NCI-H1048 (cell line): Measurements from ENCODE around the gene RRH.
A peak's percentile ranks its signal among the peaks of the same experiment; 100 is the strongest.
"Not testable (repeated sequence)": the region's sequence is repeated elsewhere in the genome, so short reads cannot be mapped to it uniquely, and the experiment has no call there.

ENCODE experiments used
- DNase-seq: peaks from one replicate; lab custom pipeline; 2025; lab: John Stamatoyannopoulos, UW

RRH gene, protein sequence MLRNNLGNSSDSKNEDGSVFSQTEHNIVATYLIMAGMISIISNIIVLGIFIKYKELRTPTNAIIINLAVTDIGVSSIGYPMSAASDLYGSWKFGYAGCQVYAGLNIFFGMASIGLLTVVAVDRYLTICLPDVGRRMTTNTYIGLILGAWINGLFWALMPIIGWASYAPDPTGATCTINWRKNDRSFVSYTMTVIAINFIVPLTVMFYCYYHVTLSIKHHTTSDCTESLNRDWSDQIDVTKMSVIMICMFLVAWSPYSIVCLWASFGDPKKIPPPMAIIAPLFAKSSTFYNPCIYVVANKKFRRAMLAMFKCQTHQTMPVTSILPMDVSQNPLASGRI

DNA sequence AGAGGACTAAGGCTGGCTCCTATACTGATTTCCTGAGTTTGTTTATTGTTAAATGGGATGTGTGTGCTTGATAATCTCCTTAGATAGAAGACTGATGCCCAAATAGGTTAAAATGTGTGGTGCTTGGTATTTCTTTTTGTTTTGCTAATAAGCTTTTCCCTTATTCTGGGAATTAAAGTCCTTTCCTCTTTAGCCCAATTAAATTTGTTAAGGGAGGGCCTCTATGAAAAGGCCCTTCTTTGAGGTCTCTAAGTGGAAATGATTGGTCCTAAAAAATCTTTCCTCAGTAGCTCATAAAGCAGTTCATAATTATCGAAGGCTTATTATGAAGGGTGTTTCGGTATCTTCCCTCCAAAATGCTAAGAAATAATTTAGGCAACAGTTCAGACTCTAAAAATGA is at the start of gene RRH:
Gene RRH (plus strand): TSS at position 301 of the 400 bp plus-strand sequence. CDS start 56 bp downstream, at position 357.
- no peak for DNase-seq

DNA sequence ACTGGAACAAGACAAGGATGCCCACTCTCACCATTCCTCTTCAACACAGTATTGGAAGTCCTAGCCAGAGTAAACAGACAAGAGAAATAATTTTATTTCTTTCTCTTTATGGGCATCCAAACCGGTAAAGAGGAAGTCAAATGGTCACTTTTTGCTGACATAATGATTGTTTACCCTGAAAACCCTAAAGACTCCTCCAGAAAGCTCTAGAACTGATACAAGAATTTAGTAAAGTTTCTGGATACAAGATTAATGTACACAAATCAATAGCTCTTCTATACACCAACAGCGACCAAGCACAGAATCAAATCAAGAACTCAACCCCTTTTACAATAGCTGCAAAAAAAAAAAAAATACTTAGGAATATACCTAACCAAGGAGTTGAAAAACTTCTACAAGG is 45.7 kb upstream of the RRH start:
- not testable (repeated sequence) for DNase-seq

DNA sequence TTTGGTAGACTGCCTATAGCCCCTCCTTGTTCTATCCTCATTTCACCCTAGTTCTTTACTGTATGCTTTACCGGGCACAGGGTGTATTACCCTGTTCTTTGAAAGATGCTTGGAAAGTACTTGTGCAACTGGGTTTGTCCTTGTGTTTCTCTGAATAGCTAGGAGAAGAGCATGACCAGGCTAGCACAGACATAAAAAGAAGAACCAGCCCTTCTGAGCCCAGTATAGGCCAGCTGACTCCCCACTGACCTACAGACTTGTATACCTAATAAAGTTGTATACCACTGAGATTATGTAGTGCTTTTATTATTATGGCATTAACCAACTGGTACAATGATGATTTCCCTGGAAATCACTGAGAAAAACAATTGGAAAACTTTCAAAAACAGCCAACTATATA is 40.9 kb upstream of the RRH start:
- no peak for DNase-seq

DNA sequence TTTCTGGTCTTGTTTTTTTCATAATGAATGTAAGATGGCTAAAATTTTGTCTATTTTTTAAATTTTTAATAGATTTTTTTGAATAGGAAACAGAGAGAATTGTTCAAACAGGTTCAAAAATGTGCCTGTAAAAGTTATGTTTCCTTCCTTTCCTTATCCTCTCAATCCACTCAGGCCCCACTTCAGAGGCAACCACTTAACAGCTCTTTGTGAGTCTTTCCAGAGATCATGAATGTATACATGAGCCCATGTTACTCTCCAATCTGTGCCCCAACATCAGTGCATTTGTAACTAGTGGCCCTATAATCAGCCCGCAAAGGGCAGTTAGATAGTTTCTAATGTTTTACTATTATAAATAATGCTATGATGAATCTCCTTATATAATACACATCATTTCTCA is 40.0 kb upstream of the RRH start:
- DNase-seq = no peak

DNA sequence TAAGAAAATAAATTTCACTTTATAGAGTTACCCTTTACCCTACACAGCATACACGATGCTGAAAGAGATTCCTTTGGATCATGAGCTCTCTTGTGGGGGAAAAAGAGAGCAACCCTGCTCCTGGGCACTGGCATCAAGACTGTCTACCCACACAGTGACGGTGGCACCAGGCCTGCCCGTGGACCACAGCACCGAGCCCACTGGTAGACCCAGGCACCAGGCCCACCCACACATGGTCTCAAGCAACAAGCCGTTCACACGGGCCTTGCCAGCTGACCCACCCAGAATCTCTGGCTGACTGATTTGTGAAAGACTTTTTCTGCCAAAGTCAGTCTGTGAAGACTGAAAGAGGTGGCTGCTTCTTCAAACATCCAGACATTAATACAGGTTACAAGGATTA is 32.7 kb upstream of the RRH start:
- DNase-seq = no peak

DNA sequence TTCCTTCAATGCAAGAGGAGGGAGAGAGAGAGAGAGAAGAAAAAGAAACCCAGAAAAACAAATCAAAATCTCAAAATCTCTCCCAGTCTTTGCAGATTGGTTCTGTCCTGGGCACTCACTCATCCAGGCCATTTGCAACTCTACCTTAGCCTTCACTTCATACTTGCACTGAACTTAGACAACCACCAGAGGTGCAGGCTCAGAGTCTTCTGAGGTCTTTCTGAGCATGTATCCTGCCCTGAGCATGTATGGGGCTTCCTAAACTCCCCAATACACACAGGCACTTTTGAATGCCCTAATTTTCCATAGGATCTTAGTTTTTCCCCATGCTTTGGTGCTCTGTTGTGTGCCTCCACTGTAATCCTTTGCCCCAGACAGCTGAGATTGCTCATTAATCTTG is 28.9 kb upstream of the RRH start:
- no peak for DNase-seq

DNA sequence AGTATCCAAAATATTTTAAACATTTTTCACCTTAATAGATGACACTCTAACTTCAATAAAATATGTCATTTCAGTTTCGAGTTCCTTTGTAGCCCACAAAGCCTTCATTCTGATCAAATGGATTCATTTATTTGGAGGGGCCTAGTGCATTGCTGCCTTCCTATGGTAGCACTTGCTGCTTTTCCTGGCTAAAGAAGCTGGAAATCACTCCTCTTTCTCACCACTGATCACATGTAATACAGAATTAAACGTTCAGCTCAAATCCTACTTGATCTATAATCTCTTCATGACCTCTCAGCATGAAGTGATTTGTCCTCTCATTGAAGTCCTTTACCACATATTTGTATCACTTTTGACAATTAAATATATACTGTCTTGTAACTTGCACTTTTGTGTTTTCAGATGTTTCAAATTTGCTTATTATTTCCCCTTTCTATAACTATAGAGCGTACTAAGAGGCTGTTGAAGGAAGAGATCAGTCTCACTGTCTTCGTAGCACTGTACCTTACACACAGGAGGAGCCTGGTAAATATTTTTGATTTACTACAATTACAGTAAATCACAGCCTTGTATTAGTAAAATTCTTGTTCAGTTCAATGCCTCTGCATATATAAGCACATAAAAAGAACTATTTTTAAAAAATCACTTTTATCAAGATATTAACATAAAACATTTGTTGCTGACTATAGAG is 26.5 kb upstream of the RRH start:
- DNase-seq = no peak

DNA sequence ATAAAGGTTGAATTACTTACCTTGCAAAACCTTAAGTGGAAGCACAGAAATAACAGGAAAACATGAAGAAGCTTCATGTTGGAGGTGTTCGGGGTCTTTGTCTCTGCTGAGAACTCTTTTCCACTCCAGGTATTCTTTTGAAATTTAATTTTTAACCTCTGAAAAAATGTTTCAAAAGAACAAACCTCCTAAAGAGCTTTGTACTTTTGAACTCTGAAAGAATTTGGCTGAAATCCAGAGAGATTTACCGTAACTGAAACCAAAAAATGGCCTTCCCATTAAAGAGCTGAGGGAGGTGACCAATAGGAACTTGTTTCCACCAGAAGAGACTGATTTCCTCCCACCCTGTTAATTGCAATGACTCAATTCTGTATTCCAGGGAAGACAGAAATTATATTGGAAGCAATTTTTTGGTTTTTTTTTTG is 25.9 kb upstream of the RRH start, which contains the start of gene CFI:
Gene CFI (minus strand): TSS at position 105 of the 425 bp plus-strand sequence. CDS start 28 bp downstream, at position 77.
- no peak for DNase-seq

DNA sequence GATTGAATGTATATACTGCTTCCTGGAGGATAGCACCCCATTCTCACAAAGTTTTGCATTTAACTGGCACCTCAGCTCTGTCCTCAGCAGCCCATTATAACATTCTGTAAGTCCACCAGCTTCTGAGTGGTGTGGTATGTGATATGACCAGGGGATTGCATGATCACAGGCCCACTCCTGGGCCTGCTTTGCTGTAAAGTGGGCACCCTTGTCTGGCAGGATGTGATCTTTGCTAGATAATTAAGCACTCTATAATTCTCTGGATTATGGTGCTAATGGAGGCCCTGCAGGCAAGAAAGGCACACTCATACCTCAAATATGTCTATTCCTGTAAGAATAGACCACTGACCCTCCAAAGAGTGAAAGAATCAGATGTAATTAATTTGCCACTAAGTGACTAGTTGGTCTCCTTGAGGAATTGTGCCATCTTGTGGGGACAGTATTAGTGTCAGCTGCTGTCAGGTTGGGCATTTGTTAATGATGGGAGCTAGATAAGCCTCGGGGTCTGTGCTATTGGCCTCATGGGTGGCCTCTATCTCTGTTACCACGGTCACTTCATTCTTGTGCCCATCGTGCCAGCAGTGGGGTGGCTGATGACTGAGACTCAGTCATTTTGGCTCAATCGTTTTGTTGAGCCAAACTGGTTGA is 23.7 kb upstream of the RRH start:
- peak; percentile 6 for DNase-seq

DNA sequence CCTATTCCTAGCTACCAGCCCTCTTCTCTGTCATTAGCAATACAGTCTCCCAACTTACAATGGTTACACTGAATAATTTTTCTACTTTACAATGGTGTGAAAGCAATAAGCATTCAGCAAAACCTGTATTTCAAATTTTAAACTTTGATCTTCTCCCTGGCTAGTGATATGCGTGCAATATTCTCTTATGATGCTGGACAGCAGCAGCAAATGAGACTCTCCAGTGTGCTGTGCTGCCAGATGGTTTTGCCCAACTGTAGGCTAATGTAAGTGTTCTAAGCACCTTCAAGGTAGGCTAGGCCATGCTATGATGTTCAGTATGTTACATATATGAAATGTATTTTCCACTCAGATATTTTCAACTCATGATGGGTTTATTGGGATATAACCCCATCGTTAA is 18.1 kb upstream of the RRH start:
- DNase-seq = no peak

DNA sequence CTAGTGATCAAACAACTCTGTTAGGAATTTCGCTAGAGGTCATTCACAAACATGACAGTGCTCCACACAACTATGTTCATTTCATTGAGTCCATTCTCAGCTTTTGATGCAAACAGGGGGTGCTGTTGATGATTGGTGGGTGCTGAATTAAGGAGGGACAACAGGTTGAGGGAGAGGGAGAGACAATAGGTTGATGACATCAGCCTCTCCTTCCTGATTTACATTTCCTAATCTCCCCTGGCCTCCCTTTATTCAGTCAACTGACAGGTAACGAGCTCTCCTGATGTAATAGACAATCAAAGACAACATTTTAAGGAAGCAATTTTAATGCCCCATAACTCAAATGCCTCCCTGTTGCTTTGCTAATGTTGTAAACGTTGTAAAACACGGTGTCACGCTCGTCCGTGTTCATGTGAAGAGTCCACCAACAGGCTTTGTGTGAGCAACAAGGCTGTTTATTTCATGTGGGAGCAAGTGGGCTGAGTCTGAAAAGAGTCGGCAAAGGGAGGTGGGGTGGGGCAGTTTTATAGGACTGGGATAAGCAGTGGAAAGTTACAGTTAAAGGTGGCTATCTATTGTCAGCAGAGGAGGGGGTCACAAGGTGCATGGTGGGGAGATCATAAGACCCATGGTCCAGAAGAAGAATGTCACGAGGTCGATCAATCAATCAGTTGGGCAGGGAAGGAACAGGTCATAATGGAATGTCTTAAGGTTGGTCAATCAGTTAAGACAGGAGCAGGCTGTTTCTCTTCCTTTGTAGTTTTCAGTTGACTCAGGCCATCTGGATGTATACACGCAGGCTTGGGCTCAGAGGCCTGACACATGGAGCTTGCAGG is 17.0 kb upstream of the RRH start:
- no peak for DNase-seq

DNA sequence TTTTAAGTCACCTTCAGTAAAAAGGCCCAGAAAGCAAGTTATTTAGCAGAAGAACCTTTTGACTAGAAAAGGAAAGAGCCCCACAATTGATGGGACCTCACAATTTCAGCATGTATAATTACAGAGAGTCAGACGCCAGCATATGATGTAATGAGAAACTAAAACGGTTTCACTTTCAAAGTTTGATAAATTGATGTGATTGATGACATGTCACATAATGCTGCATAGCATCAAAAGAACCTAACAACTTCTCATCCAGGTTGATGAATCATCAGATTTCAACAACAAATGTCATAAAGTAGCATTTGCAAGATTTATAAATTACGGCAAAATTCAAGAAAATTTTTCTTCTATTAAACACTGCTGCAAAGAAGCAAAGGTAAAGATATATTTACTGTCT is 16.1 kb upstream of the RRH start:
- DNase-seq = no peak

DNA sequence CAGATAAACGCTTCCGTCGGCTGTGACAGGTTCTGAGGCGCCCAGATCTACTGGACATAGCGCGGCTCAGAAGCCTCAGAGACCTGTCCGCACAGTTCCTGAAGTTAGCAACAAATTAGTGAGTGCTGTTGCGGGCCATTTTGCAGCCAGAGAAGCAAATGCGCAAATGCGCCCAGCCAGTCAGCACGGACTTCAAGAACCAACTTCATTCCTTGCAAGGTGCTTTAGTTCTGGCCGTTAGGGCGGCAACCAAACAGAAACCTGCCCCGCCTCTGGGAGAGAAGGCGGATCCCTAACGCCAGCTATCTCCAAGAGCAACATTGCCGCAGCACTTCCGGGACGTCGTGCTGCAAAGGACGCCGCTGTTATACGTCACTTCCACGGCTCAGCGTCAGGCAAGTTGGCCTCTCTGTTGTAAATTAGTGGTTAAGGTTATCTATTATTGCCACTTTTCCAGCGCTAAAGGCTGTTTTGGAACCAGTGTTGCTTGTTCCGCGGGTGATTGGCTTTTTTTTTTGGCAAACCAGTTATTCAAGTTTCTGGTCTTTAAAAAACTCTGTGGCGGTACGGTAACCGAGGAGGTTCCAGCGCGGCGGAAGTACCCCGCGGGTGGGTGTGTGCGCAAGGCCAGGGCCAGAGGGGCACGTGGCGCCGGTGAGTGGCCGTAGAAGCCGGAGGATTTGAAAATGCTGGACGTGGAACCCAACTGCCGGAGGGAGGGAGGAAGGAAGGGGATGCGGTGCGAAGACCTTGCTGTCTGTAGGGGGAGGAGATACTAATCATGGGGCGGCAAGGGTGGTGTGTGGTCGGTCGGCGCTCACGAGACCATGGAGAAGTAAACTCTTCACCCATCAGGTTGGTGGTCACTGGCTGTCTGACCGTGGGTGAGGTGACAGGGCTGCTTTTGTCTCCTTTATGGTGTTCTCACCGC is 12.4 kb upstream of the RRH start, which contains the start of gene GAR1:
Gene GAR1 (plus strand): TSS at position 612 of the 931 bp plus-strand sequence. CDS start 403 bp downstream, outside the sequence.
- DNase-seq = peak; percentile 61

DNA sequence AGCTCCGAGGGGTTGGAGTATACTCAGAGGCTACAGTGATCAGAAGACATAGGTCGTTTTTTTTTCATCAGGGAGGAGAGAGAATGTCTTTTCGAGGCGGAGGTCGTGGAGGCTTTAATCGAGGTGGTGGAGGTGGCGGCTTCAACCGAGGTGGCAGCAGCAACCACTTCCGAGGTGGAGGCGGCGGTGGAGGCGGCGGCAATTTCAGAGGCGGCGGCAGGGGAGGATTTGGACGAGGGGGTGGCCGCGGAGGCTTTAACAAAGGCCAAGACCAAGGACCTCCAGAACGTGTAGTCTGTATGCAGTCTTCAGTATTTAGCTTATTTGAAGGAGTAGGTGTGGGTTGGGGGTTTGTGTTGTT is 11.7 kb upstream of the RRH start:
- no peak for DNase-seq

DNA sequence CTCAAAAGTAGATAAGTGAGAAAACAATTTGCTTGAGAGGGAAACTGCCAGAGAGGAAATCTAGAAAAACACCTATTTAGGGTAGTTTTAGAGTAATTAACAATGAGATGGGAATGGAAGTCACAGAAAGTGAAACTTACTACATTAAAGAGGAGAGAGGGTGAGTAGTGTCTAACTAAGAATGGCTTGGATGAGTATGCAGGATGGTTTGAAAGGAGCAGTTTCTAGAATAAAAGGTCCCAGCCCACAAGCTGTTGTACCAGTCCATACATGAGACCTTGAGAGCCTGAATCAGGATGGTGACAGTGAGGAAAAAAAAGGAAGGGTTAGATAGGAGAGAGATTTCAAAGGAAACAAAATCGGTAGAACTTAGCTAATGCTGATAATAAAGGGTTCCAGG is 10.9 kb upstream of the RRH start:
- no peak for DNase-seq

DNA sequence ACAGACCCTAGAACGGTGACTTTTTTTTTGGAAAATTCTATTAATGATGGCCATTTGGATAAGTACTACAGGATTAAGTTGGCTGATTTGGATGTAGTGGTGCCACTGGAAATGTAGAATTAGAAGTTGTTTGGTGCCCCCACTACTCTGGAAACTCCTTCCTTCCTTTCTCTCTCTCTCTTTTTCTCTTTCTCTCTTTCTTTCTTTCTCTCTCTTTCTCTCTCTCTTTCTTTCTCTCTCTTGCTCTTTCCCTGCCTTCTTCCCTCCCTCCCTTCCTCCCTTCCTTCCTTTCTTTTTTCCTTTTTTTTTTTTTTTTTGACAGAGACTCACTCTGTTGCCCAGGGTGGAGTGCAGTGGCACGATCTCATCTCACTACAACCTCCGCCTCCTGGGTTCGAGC is 9.5 kb upstream of the RRH start:
- no peak for DNase-seq

DNA sequence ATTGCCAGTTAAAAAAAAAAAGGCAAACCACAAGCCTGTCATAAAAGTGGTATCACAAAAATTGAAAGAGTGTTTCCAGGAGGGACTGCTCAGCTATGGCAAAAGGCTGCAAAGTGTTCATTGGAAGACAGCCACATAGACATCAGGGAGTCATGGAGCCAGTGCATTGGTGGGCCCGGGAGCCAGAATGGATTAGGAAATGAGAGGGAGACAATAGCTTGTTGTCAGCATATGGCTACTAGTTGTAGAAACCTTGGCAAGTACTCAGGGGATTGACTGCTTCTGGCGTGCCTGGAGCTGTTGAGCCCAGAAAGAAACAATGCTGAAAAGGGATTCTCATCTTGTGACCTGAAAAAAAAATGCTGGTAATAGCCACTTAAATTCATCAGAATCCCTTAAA is 7.2 kb upstream of the RRH start:
- DNase-seq = no peak

DNA sequence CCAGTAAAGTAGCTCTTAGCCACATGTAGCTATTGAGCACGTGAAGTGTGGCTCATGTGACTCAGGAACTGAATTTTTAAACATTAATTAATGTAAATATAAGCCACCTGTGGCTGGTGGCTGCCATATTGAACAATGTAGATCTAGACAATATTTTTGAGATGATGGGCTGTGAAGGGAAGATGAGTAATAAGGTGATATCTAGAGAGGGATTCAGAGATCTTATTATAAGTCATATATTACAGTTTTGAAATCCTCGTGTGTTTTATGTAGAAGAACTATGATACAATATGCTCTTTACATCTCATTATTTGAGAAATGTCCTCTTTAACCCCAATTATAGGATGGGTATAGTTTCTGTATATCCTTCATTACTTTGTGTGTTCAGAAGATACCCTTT is 6.6 kb upstream of the RRH start:
- DNase-seq = no peak

DNA sequence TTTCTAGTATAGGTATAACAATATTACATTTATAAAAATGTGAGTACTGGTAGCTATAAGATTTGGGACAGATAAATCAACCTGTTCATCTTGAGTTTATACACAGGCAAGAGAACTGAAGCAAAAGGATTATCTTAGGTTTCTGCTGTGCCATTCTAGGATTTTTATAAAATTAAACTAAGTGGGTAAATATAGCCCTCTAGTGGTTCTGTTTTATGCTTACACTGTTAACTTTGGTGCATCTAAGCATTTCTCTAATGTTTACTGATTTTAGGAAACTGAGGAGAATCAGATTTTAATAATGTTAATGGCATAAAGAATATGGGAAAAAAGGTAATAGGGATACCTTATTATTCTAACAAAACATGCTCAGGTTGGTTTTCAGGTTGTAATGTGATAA is 1.1 kb upstream of the RRH start:
- DNase-seq = no peak

DNA sequence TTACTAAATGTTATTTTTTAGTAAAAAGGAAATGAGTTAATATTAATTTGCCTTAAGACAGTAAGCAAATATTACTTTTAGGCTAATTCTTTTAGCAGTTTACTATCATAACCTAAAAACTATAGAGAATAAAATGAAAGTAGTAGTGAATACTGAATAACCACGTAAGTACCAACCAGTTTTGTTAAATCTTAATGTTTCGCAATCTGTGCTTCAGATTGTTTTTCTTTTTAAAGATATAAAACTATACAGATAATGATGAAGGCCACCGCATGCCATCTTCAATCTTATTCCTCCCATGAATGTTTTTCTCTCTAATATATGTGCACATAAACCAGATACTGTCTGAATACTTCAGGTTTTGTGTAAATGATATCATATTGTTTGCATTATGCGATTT is 6.0 kb downstream of the RRH start:
- DNase-seq = no peak

DNA sequence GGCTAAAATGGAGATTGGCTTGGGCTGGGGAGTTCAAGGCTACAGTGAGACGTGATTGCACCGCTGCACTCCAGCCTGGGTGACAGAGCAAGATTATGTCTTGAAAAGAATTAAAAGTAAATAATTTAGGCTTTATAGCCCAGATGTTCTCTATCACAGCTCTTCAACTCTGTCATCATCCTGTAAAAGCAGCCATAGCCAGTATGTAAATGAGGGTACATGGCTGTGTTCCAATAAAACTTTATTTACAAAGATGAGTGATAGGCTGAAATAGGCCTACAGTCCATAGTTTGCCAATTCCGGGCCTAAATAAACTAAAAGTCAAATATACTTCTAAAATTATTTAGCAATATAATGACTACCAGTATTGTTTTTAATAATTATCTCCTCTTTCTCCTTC is 9.2 kb downstream of the RRH start:
- no peak for DNase-seq
